NT2/D1 (cell line): Measurements from ENCODE around the gene METTL25.
A peak's percentile ranks its signal among the peaks of the same experiment; 100 is the strongest.

ENCODE experiments used
- DNase-seq: peaks from one replicate; pipeline ENCODE4 v3.0.0-alpha.2; 2011; ENCODE audit warnings: low read depth, low spot score
- H3K27me3 ChIP-seq: 2 replicates; pipeline ENCODE4 v1.6.0; 2011; ENCODE audit warnings: mild to moderate bottlenecking; ENCODE audit not compliant: insufficient read length, insufficient read depth
- H3K36me3 ChIP-seq: 2 replicates; pipeline ENCODE4 v1.6.1; 2011; ENCODE audit warnings: mild to moderate bottlenecking, low read length, mixed read lengths; ENCODE audit not compliant: insufficient read depth, insufficient read length
- H3K4me1 ChIP-seq: 2 replicates; pipeline ENCODE4 v1.5.1; 2011; ENCODE audit not compliant: insufficient read depth, insufficient read length
- H3K4me3 ChIP-seq: 2 replicates; pipeline ENCODE4 v1.5.1; 2011; ENCODE audit warnings: low read depth; ENCODE audit not compliant: insufficient read length
- H3K9ac ChIP-seq: 2 replicates; pipeline ENCODE4 v1.6.0; 2011; ENCODE audit warnings: low read depth; ENCODE audit not compliant: insufficient read length
- H3K9me3 ChIP-seq: 2 replicates; pipeline ENCODE4 v1.5.1; 2011; ENCODE audit warnings: mild to moderate bottlenecking, low read length; ENCODE audit not compliant: insufficient read depth
- SUZ12 ChIP-seq: IDR thresholded peaks from 2 replicates; pipeline ENCODE4 v1.6.1; 2011; ENCODE audit not compliant: insufficient read length, insufficient read depth; ENCODE audit errors: extremely low read depth
- YY1 ChIP-seq: IDR thresholded peaks from 2 replicates; pipeline ENCODE4 v1.6.1; 2011; ENCODE audit not compliant: insufficient read length, insufficient read depth
- ZNF274 ChIP-seq: IDR thresholded peaks from 2 replicates; pipeline ENCODE4 v1.6.1; 2011; ENCODE audit warnings: mild to moderate bottlenecking, low read depth, low read length

METTL25 gene

GRCh38 chr12:82515652-82516051 is 157.3 kb downstream of the METTL25 start:
- no peak overlapping the region for H3K9ac ChIP-seq
- no peaks in the 10 kb centered on the region for H3K36me3 ChIP-seq
- H3K4me3 ChIP-seq, result no peak overlapping the region
- no peaks in the 10 kb centered on the region for H3K27me3 ChIP-seq
- H3K9me3 ChIP-seq, result no peaks in the 10 kb centered on the region
- DNase-seq, result no peak
- TF ChIP-seq SUZ12 (no peak), ZNF274 (no peak), YY1 (no peak)
- no peaks in the 10 kb centered on the region for H3K4me1 ChIP-seq

- Histone ChIP-seq H3K4me1 (no peaks in the 10 kb centered on the region), H3K4me3 (no peak overlapping the region), H3K9me3 (no peaks in the 10 kb centered on the region), H3K9ac (no peak overlapping the region), H3K36me3 (no peaks in the 10 kb centered on the region), H3K27me3 (no peaks in the 10 kb centered on the region)
- TF ChIP-seq SUZ12, result no peak
- TF ChIP-seq ZNF274, result no peak
- no peak for TF ChIP-seq YY1
- DNase-seq, result peak; percentile 16
Measured at GRCh38 chr12:82517027-82517426, 158.7 kb downstream of the METTL25 start.

- Histone ChIP-seq H3K36me3 (no peaks in the 10 kb centered on the region), H3K9me3 (no peaks in the 10 kb centered on the region), H3K9ac (no peak overlapping the region), H3K27me3 (no peaks in the 10 kb centered on the region), H3K4me3 (no peak overlapping the region), H3K4me1 (no peaks in the 10 kb centered on the region)
- no peak for TF ChIP-seq YY1
- TF ChIP-seq ZNF274, result no peak
- no peak for TF ChIP-seq SUZ12
- DNase-seq, result no peak
Measured at GRCh38 chr12:82517808-82518207, 159.5 kb downstream of the METTL25 start.

DNA sequence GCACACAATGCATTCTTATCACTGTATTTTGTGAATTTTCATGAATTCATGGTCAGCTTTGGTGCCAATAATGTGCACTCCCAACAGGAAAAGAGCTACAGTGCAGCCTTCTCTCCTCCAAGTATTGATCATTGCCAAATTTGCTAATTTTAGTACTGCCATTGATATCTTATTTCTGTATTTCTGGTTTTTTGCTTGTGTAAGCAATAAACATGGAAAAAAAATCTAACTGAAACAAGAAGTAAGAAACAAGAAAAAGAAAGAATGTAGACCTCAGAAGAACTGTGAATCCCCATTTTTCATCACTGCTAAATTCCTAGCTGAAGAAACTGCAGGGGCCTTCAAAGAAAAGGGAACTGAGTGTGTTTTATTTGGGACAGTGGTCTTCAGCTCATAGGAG is 161.2 kb downstream of the METTL25 start:
- Histone ChIP-seq H3K27me3 (no peaks in the 10 kb centered on the region), H3K9me3 (no peaks in the 10 kb centered on the region), H3K4me3 (no peak overlapping the region), H3K4me1 (no peaks in the 10 kb centered on the region), H3K9ac (no peak overlapping the region), H3K36me3 (no peaks in the 10 kb centered on the region)
- no peak for DNase-seq
- no peak for TF ChIP-seq ZNF274
- TF ChIP-seq SUZ12, result no peak
- TF ChIP-seq YY1, result no peak

DNA sequence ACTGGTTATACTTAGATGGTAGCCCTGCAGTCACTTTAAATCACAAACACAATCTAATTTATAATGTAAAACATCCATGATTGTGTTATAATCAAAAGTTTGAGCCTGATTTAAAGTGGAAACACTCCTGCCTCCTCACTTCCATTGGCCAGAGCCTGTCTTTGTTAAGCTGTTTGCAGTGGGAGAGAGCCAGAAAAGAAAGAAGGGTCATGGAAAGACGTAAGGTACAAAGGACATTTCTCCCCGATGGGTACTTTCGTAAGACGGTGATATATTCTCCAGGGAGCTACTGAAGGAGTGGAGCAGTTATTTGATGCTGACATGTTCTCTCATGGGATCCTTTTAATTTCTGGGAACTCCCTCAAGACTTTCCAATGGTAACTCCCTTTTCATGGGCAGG is 164.0 kb downstream of the METTL25 start:
- DNase-seq, result no peak
- Histone ChIP-seq H3K36me3 (no peaks in the 10 kb centered on the region), H3K9ac (no peak overlapping the region), H3K9me3 (no peaks in the 10 kb centered on the region), H3K4me1 (no peaks in the 10 kb centered on the region), H3K4me3 (no peak overlapping the region), H3K27me3 (no peaks in the 10 kb centered on the region)
- TF ChIP-seq SUZ12 (no peak), YY1 (no peak), ZNF274 (no peak)

GRCh38 chr12:82522762-82523161 is 164.4 kb downstream of the METTL25 start:
- Histone ChIP-seq H3K4me3 (no peak overlapping the region), H3K36me3 (no peaks in the 10 kb centered on the region), H3K27me3 (no peaks in the 10 kb centered on the region), H3K9me3 (no peaks in the 10 kb centered on the region), H3K4me1 (no peaks in the 10 kb centered on the region), H3K9ac (no peak overlapping the region)
- no peak for DNase-seq
- TF ChIP-seq YY1, result no peak
- TF ChIP-seq ZNF274, result no peak
- TF ChIP-seq SUZ12, result no peak

DNA sequence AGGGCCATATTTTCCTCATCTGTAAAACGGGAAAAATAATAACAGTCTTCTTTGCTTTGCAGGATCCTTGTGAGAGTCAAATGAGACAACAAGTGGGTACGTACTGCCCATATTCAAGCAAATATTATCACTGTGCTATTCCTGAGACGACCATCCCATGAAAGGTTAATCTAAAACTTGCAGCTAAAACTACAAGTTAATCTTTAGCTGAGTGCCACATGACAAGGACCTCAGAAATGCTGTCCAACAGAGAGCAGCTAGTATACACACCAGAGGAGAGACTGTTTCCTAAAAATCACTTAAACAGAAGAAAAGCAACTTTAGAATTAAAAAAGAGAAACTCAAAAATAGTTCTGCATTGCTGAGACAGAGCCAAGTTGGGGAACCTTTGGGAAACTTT is 165.7 kb downstream of the METTL25 start:
- no peaks in the 10 kb centered on the region for H3K9me3 ChIP-seq
- no peaks in the 10 kb centered on the region for H3K4me1 ChIP-seq
- no peak for TF ChIP-seq ZNF274
- no peak for TF ChIP-seq YY1
- no peak for TF ChIP-seq SUZ12
- no peak overlapping the region for H3K9ac ChIP-seq
- H3K36me3 ChIP-seq, result no peaks in the 10 kb centered on the region
- no peak overlapping the region for H3K4me3 ChIP-seq
- no peak for DNase-seq
- H3K27me3 ChIP-seq, result no peaks in the 10 kb centered on the region

DNA sequence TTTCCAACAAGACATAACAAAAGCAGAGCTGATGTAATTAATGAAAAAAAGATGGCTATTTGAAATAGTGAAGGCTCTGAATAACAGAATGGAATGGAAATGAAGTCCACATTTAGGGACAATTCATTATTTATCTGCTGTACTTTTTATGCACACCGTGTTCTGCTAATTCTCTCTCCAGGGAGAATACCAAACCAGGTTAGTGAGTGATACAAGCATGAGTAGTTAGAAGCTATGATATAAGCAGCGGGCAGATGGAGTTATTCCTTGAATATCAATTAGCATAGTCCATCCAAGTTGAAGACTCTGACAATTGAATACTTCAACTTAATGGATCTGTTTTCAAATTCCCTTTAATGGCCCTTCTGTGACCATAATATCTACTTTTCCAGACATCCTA is 166.3 kb downstream of the METTL25 start:
- Histone ChIP-seq H3K27me3 (no peaks in the 10 kb centered on the region), H3K4me3 (no peak overlapping the region), H3K9ac (no peak overlapping the region), H3K36me3 (no peaks in the 10 kb centered on the region), H3K9me3 (no peaks in the 10 kb centered on the region), H3K4me1 (no peaks in the 10 kb centered on the region)
- DNase-seq, result no peak
- no peak for TF ChIP-seq SUZ12
- no peak for TF ChIP-seq YY1
- TF ChIP-seq ZNF274, result no peak
